ENCODE results near the gene RCAN2. TPM values are rescaled to one million over a fixed set of nuclear protein-coding genes. Genes with fewer than 3 reads are reported as not detected.

RCAN2 gene
- total and polyA plus RNA-seq, 7 donors, result 5.0 to 22.7 (median 9.1) TPM

GRCh38 chr6:46451343-46451742 is 39.9 kb downstream of the RCAN2 start:
- Histone ChIP-seq H3K9me3 (peaks cover 0 to 5% (median 0%) of the 10 kb centered on the region in 4 donors), H3K27ac (no peak overlapping the region), H3K36me3 (no peaks in the 10 kb centered on the region), H3K27me3 (no peaks in the 10 kb centered on the region), H3K4me1 (peaks cover 0 to 21% (median 13%) of the 10 kb centered on the region in 4 donors), H3K4me3 (no peak overlapping the region)
- DNase-seq, result no peak
- WGBS, 2 donors, result 8 to 44% methylated on average over 4 of the region's 4 CpGs
- intact Hi-C loops (cut with DNase I), result no loop called here
- TF ChIP-seq EP300 (IDR thresholded peaks at IDR 0.05) (no peak), POLR2A (IDR thresholded peaks at IDR 0.05) (no peak), POLR2AphosphoS5 (IDR thresholded peaks at IDR 0.05) (no peak), CTCF (IDR thresholded peaks at IDR 0.05) (no peak)

DNA sequence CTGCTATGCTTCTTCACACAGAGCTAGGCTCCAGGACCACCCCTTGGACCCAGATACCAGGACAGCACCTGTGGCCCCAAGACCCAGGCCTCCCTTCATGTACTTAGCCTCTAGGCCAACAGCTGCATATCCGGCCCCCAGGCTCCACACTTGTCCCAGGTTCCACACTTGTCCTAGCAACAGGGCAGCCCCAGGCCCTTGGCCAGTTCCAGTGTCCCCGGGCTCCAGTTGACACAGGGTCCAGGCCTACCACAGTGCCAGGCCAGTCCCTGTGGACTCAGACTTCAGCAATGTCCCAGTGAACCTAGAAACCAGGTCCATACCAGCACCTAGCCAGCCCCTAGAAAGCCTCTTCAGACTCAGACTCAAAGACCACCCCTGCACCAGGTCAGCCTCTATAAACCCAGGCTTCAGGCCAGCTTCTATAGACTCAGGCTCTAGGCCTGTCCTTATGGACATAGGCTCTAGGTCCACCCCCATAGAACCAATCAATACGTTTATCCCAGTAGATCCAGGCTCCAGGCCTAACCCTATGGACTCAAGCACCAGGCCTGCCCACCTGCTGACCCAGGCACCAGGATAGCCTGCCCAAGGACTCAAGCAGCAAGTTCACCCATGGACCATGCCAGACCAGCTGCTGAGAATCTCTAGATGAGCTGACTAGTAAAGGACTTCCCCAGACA is 46.3 kb downstream of the RCAN2 start:
- H3K4me1 ChIP-seq, result peaks cover 0 to 11% (median 2%) of the 10 kb centered on the region in 4 donors
- WGBS, 2 donors, result 82 to 93% methylated on average over 3 of the region's 3 CpGs
- no peak overlapping the region for H3K27ac ChIP-seq
- intact Hi-C loops (cut with DNase I), result no loop called here
- H3K27me3 ChIP-seq, result no peaks in the 10 kb centered on the region
- peaks cover 0 to 10% (median 0%) of the 10 kb centered on the region in 4 donors for H3K9me3 ChIP-seq
- H3K4me3 ChIP-seq, result no peak overlapping the region
- DNase-seq, result no peak
- TF ChIP-seq POLR2AphosphoS5 (IDR thresholded peaks at IDR 0.05), result no peak
- no peak for TF ChIP-seq CTCF (IDR thresholded peaks at IDR 0.05)
- no peak for TF ChIP-seq EP300 (IDR thresholded peaks at IDR 0.05)
- TF ChIP-seq POLR2A (IDR thresholded peaks at IDR 0.05), result no peak
- no peaks in the 10 kb centered on the region for H3K36me3 ChIP-seq

GRCh38 chr6:46443623-46444022 is 47.6 kb downstream of the RCAN2 start:
- TF ChIP-seq CTCF (IDR thresholded peaks at IDR 0.05) (no peak), POLR2AphosphoS5 (IDR thresholded peaks at IDR 0.05) (no peak), POLR2A (IDR thresholded peaks at IDR 0.05) (no peak), EP300 (IDR thresholded peaks at IDR 0.05) (no peak)
- no peak for DNase-seq
- intact Hi-C loops (cut with DNase I), result no loop called here
- H3K27ac ChIP-seq, result peak overlapping the region in 1 of 4 donors; percentile 9
- H3K4me1 ChIP-seq, result peaks cover 0 to 13% (median 7%) of the 10 kb centered on the region in 4 donors
- H3K27me3 ChIP-seq, result no peaks in the 10 kb centered on the region
- H3K4me3 ChIP-seq, result no peak overlapping the region
- no peaks in the 10 kb centered on the region for H3K36me3 ChIP-seq
- H3K9me3 ChIP-seq, result peaks cover 0 to 6% (median 0%) of the 10 kb centered on the region in 4 donors
- WGBS, 2 donors, result 89% methylated on average over 3 of the region's 3 CpGs

- no peak for DNase-seq
- intact Hi-C loops (cut with DNase I), result no loop called here
Measured at GRCh38 chr6:46440641-46441040, 50.6 kb downstream of the RCAN2 start.

More at GRCh38 chr6:46440641-46441040, 50.6 kb downstream of the RCAN2 start:
- Histone ChIP-seq H3K9me3 (no peaks in the 10 kb centered on the region), H3K4me1 (peaks cover 0 to 13% (median 7%) of the 10 kb centered on the region in 4 donors), H3K4me3 (no peak overlapping the region), H3K27ac (no peak overlapping the region), H3K27me3 (no peaks in the 10 kb centered on the region), H3K36me3 (no peaks in the 10 kb centered on the region)
- no peak for TF ChIP-seq CTCF (IDR thresholded peaks at IDR 0.05)
- 40% methylated on average over 1 of the region's 1 CpG for WGBS, 2 donors
